Memory B cell (primary cell): Measurements from ENCODE around the gene COL7A1.
A peak's percentile ranks its signal among the peaks of the same experiment; 100 is the strongest.

Source experiments
- ATAC-seq: fragments of 150-1000 bp; cut with Tn5 transposase; 2 replicates; pipeline ENCODE4 v1.10.0; 2021; ENCODE audit warnings: low read depth, mild to moderate bottlenecking, moderate library complexity
- DNase-seq, 2 donors: peaks; one replicate each; pipeline ENCODE4 v3.0.0; 2022; ENCODE audit warnings: low spot score in 2 of 2
- H3K27ac Mint-ChIP-seq: one replicate; pipeline ENCODE4 v1.8.0; 2022; ENCODE audit warnings: mild to moderate bottlenecking, moderate library complexity, mixed read lengths
- H3K27me3 Mint-ChIP-seq: one replicate; pipeline ENCODE4 v1.8.0; 2022; ENCODE audit warnings: mixed read lengths
- H3K36me3 Mint-ChIP-seq: one replicate; pipeline ENCODE4 v1.8.0; 2022; ENCODE audit warnings: mild to moderate bottlenecking, mixed read lengths
- H3K4me1 Mint-ChIP-seq: one replicate; pipeline ENCODE4 v1.8.0; 2022; ENCODE audit warnings: mixed read lengths
- H3K4me3 Mint-ChIP-seq: one replicate; pipeline ENCODE4 v1.8.0; 2022; ENCODE audit warnings: mild to moderate bottlenecking, moderate library complexity, mixed read lengths
- H3K9me3 Mint-ChIP-seq: one replicate; pipeline ENCODE4 v1.8.0; 2022; ENCODE audit warnings: mixed read lengths

COL7A1 gene

GRCh38 chr3:48595075-48595525, at the start of gene COL7A1:
TSS of gene COL7A1 (minus strand) at chr3:48595329. CDS start at chr3:48595159, 170 bp downstream.
- Mint-ChIP-seq H3K4me1 (peaks cover 14% of the 10 kb centered on the region), H3K4me3 (peak within 1 kb of the TSS; percentile 53), H3K9me3 (no peaks in the 10 kb centered on the region), H3K27ac (peak within 1 kb of the TSS; percentile 84), H3K27me3 (peaks cover 23% of the 10 kb centered on the region), H3K36me3 (peaks cover 14% of the 10 kb centered on the region)
- ATAC-seq, result peak; percentile 76
- DNase-seq, result peak in 1 of 2 donors; percentile 18

- no peak for ATAC-seq
- Mint-ChIP-seq H3K9me3 (no peaks in the 10 kb centered on the region), H3K27ac (no peak overlapping the region), H3K4me3 (no peak overlapping the region), H3K27me3 (peaks cover 3% of the 10 kb centered on the region), H3K4me1 (no peaks in the 10 kb centered on the region), H3K36me3 (peaks cover 8% of the 10 kb centered on the region)
- DNase-seq, result no peak
These were observed 47.5 kb upstream of the COL7A1 start for GRCh38 chr3:48642605-48643004.

- Mint-ChIP-seq H3K36me3 (peaks cover 7% of the 10 kb centered on the region), H3K27me3 (peaks cover 3% of the 10 kb centered on the region), H3K27ac (no peak overlapping the region), H3K9me3 (no peaks in the 10 kb centered on the region), H3K4me1 (no peaks in the 10 kb centered on the region), H3K4me3 (no peak overlapping the region)
- DNase-seq (no peak), ATAC-seq (no peak)
These were observed 46.3 kb upstream of the COL7A1 start for GRCh38 chr3:48641396-48641795.

GRCh38 chr3:48639944-48640606, 44.9 kb upstream of the COL7A1 start:
- ATAC-seq (no peak), DNase-seq (no peak)
- Mint-ChIP-seq H3K4me3 (no peak overlapping the region), H3K4me1 (no peaks in the 10 kb centered on the region), H3K9me3 (no peaks in the 10 kb centered on the region), H3K27me3 (peaks cover 3% of the 10 kb centered on the region), H3K36me3 (peaks cover 7% of the 10 kb centered on the region), H3K27ac (no peak overlapping the region)

GRCh38 chr3:48637305-48637704, 42.2 kb upstream of the COL7A1 start:
- ATAC-seq, result no peak
- Mint-ChIP-seq H3K4me1 (peaks cover 6% of the 10 kb centered on the region), H3K9me3 (no peaks in the 10 kb centered on the region), H3K27ac (no peak overlapping the region), H3K27me3 (peaks cover 3% of the 10 kb centered on the region), H3K36me3 (peaks cover 6% of the 10 kb centered on the region), H3K4me3 (peak overlapping the region; percentile 41)
- no peak for DNase-seq

- peak overlapping the region; percentile 89 for H3K4me3 Mint-ChIP-seq
- peaks cover 4% of the 10 kb centered on the region for H3K36me3 Mint-ChIP-seq
- H3K27me3 Mint-ChIP-seq, result peaks cover 1% of the 10 kb centered on the region
- ATAC-seq (no peak), DNase-seq (no peak)
- H3K9me3 Mint-ChIP-seq, result no peaks in the 10 kb centered on the region
- peaks cover 6% of the 10 kb centered on the region for H3K4me1 Mint-ChIP-seq
- H3K27ac Mint-ChIP-seq, result no peak overlapping the region
These were observed 41.1 kb upstream of the COL7A1 start for GRCh38 chr3:48636149-48636655.

GRCh38 chr3:48635222-48636021, 40.3 kb upstream of the COL7A1 start, which contains the start of gene SLC26A6:
TSS of gene SLC26A6 (minus strand) at chr3:48635461. CDS start at chr3:48635393, 68 bp downstream.
- peaks cover 4% of the 10 kb centered on the region for H3K36me3 Mint-ChIP-seq
- peaks cover 6% of the 10 kb centered on the region for H3K4me1 Mint-ChIP-seq
- peak within 1 kb of the TSS; percentile 60 for H3K27ac Mint-ChIP-seq
- ATAC-seq (peak; percentile 95), DNase-seq (peak; percentile 72 to 75)
- peak within 1 kb of the TSS; percentile 89 for H3K4me3 Mint-ChIP-seq
- peaks cover 1% of the 10 kb centered on the region for H3K27me3 Mint-ChIP-seq
- H3K9me3 Mint-ChIP-seq, result no peaks in the 10 kb centered on the region

GRCh38 chr3:48634661-48635221, 39.6 kb upstream of the COL7A1 start:
- ATAC-seq (peak; percentile 32), DNase-seq (peak in 1 of 2 donors; percentile 30)
- Mint-ChIP-seq H3K4me3 (peak overlapping the region; percentile 89), H3K9me3 (no peaks in the 10 kb centered on the region), H3K36me3 (peaks cover 5% of the 10 kb centered on the region), H3K4me1 (peaks cover 6% of the 10 kb centered on the region), H3K27ac (no peak overlapping the region), H3K27me3 (no peaks in the 10 kb centered on the region)

- Mint-ChIP-seq H3K4me1 (peaks cover 6% of the 10 kb centered on the region), H3K36me3 (peaks cover 5% of the 10 kb centered on the region), H3K27me3 (no peaks in the 10 kb centered on the region), H3K9me3 (no peaks in the 10 kb centered on the region), H3K4me3 (peak overlapping the region; percentile 89), H3K27ac (no peak overlapping the region)
- no peak for ATAC-seq
- DNase-seq, result no peak
These were observed 38.6 kb upstream of the COL7A1 start for GRCh38 chr3:48633743-48634142.

GRCh38 chr3:48633256-48633655, 38.1 kb upstream of the COL7A1 start:
- DNase-seq, result no peak
- Mint-ChIP-seq H3K9me3 (no peaks in the 10 kb centered on the region), H3K4me3 (no peak overlapping the region), H3K36me3 (peaks cover 5% of the 10 kb centered on the region), H3K4me1 (peaks cover 6% of the 10 kb centered on the region), H3K27ac (no peak overlapping the region), H3K27me3 (no peaks in the 10 kb centered on the region)
- ATAC-seq, result no peak

- no peaks in the 10 kb centered on the region for H3K9me3 Mint-ChIP-seq
- no peak for DNase-seq
- peaks cover 5% of the 10 kb centered on the region for H3K36me3 Mint-ChIP-seq
- ATAC-seq, result no peak
- peaks cover 6% of the 10 kb centered on the region for H3K4me1 Mint-ChIP-seq
- no peak overlapping the region for H3K4me3 Mint-ChIP-seq
- H3K27me3 Mint-ChIP-seq, result no peaks in the 10 kb centered on the region
- H3K27ac Mint-ChIP-seq, result peak overlapping the region; percentile 21
These were observed 36.7 kb upstream of the COL7A1 start for GRCh38 chr3:48631516-48632448.

- DNase-seq, result no peak
- H3K4me3 Mint-ChIP-seq, result no peak overlapping the region
- H3K27ac Mint-ChIP-seq, result peak overlapping the region; percentile 48
These were observed 35.7 kb upstream of the COL7A1 start for GRCh38 chr3:48630833-48631232.

GRCh38 chr3:48630407-48630806, 35.3 kb upstream of the COL7A1 start:
- peaks cover 5% of the 10 kb centered on the region for H3K36me3 Mint-ChIP-seq
- no peaks in the 10 kb centered on the region for H3K9me3 Mint-ChIP-seq
- no peaks in the 10 kb centered on the region for H3K27me3 Mint-ChIP-seq
- DNase-seq (no peak), ATAC-seq (no peak)
- H3K4me3 Mint-ChIP-seq, result no peak overlapping the region
- H3K27ac Mint-ChIP-seq, result peak overlapping the region; percentile 48
- H3K4me1 Mint-ChIP-seq, result peaks cover 6% of the 10 kb centered on the region

More at GRCh38 chr3:48630833-48631232, 35.7 kb upstream of the COL7A1 start:
- Mint-ChIP-seq H3K4me1 (peaks cover 6% of the 10 kb centered on the region), H3K9me3 (no peaks in the 10 kb centered on the region), H3K27me3 (no peaks in the 10 kb centered on the region), H3K36me3 (peaks cover 5% of the 10 kb centered on the region)
- ATAC-seq, result no peak
